Effector memory CD4-positive, alpha-beta T cell (primary cell): Measurements from ENCODE around the gene KIAA1191.

Source experiments
- DNase-seq, 3 donors: peaks; one replicate each; pipeline ENCODE4 v3.0.0-alpha.2; 2020
- H3K27ac ChIP-seq: 2 replicates; pipeline ENCODE4 v1.7.0; 2013; ENCODE audit warnings: mild to moderate bottlenecking, low read length, moderate library complexity; ENCODE audit not compliant: insufficient read depth, poor library complexity, severe bottlenecking
- H3K27me3 ChIP-seq: replicated peaks from 2 replicates; pipeline ENCODE4 v1.7.0; 2013; ENCODE audit warnings: mild to moderate bottlenecking, low read length; ENCODE audit not compliant: insufficient read depth, control insufficient read depth, poor library complexity, severe bottlenecking
- H3K36me3 ChIP-seq: 2 replicates; pipeline ENCODE4 v1.7.0; 2013; ENCODE audit warnings: mild to moderate bottlenecking, low read length, moderate library complexity; ENCODE audit not compliant: control insufficient read depth, insufficient read depth
- H3K4me1 ChIP-seq: 2 replicates; pipeline ENCODE4 v1.7.0; 2013; ENCODE audit warnings: low read length, mild to moderate bottlenecking; ENCODE audit not compliant: control insufficient read depth, insufficient read depth, poor library complexity, severe bottlenecking
- H3K4me3 ChIP-seq: 2 replicates; pipeline ENCODE4 v1.7.0; 2013; ENCODE audit warnings: low read length, low read depth, mild to moderate bottlenecking; ENCODE audit not compliant: insufficient read depth, poor library complexity, severe bottlenecking
- H3K9me3 ChIP-seq: 2 replicates; pipeline ENCODE4 v1.7.0; 2013; ENCODE audit warnings: mild to moderate bottlenecking, low read length, moderate library complexity; ENCODE audit not compliant: control insufficient read depth

Gene KIAA1191

DNA sequence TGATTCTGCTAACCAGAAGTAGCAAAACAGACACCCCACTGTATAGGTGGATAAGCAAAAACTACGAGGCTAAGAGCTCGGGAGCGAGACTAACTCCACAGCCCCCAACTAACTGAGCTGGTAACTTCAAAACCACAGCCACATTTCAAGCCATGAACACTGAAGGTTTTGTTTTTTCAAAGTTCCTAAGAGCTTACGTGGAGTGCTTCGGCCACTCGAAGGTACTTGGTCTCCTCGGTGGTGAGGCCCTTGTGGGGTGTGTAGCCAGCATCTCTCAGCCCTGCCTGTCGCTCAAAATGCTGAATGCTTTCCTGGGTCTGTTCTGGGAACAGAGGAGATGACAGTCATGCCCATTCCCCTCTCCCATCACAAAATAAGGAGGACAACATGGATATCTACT, 11.1 kb downstream of the KIAA1191 start:
- H3K27me3 ChIP-seq = no peaks in the 10 kb centered on the region
- peaks cover 84% of the 10 kb centered on the region for H3K36me3 ChIP-seq
- no peak overlapping the region for H3K27ac ChIP-seq
- DNase-seq = no peak
- H3K4me1 ChIP-seq = no peaks in the 10 kb centered on the region
- H3K4me3 ChIP-seq = no peak overlapping the region
- no peaks in the 10 kb centered on the region for H3K9me3 ChIP-seq

DNA sequence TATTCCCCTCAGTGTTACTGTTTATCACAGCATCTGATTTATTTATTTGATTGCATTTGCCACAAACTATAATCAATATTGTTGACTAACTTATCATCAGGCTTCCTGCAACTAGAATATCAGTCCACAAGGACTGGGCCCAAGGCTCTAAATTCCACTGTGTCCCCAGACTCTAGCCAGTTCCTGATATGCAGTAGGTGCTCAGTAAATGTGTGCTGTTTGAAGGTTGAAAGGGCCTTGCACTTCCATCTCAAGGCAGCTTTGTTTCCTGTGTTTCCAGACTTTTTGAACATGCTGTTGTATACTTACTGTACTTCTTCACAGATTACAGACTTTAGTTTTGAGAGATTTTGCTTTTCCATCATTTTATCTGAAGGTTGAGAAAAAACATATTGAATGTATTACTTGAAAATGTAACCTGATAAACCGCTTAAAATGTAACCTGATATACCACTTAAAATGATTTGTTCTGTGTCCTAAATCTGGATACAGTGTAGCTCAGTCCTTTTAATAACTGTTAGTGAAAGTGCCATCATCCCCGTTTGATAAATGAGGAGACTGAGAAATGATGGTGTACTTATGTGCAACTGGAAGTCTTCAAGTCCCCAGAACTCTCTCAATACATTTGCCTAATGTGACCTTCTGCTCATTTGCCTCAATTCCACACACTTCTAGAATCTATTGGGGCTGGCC, 18.7 kb downstream of the KIAA1191 start:
- H3K4me3 ChIP-seq = no peak overlapping the region

DNA sequence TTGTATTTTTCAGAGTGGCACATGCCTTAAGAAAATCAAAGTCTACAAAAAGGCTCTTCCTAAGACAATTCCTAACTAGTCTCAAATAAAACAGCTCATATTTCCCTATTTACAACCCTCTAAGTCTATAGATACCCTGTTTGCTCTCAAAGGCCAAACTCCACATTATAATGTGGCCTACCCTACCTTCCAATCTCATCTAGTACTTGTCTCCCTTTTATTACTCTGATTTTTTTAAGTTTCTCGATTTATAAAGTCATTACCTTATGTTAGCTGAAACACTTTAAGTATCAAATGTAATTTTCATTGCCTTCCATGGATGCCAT, 19.4 kb downstream of the KIAA1191 start:
- no peaks in the 10 kb centered on the region for H3K9me3 ChIP-seq

More for the DNA sequence above, 18.7 kb downstream of the KIAA1191 start:
- H3K9me3 ChIP-seq = no peaks in the 10 kb centered on the region
- peaks cover 31% of the 10 kb centered on the region for H3K36me3 ChIP-seq
- no peak for DNase-seq
- no peak overlapping the region for H3K27ac ChIP-seq
- no peaks in the 10 kb centered on the region for H3K27me3 ChIP-seq
- H3K4me1 ChIP-seq = no peaks in the 10 kb centered on the region

DNA sequence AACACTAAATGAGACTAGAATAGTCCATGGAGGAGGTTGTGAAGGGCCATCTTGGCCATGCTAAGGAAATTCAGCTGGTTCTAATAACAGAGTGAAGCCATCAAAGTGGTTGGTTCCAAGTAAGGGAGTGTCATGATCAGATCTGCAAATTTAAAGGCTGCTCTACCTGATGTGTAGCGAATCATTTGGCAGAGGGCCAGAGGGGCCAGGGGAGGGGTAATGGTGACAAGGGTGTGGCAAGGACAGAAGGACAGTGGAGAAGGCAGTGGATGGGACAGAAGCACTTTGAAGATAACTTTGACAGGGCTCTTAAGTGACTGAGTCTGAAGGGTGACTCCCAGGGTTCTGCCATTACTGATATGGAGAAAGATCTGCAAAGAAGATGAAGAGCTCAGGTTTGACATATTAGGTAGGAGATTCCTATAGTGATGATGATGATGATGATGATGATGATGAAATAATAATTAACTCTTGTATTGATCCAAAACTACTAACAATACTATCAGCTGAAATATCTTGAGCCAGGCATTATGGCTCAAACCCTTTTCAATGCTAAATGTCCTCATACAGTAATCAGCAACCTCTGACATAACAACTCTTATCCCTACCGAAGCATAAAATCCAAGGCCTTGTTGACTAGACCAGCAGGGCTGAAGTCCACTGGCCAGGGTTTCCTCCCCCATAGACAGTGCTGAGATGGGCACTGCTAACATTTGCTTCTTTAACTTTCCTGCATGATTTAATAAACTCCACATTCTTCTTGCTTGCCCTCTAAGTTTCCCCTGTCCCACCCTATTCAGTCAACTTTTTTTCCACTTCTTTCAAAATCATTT, 20.0 kb downstream of the KIAA1191 start:
- H3K36me3 ChIP-seq = peaks cover 31% of the 10 kb centered on the region
- H3K4me1 ChIP-seq = no peaks in the 10 kb centered on the region
- DNase-seq = no peak
- H3K4me3 ChIP-seq = no peak overlapping the region
- no peaks in the 10 kb centered on the region for H3K27me3 ChIP-seq
- H3K9me3 ChIP-seq = no peaks in the 10 kb centered on the region
- H3K27ac ChIP-seq = no peak overlapping the region

More for the DNA sequence above, 19.4 kb downstream of the KIAA1191 start:
- H3K4me1 ChIP-seq = no peaks in the 10 kb centered on the region
- H3K27me3 ChIP-seq = no peaks in the 10 kb centered on the region
- DNase-seq = no peak
- peaks cover 29% of the 10 kb centered on the region for H3K36me3 ChIP-seq
- H3K27ac ChIP-seq = no peak overlapping the region
- no peak overlapping the region for H3K4me3 ChIP-seq

DNA sequence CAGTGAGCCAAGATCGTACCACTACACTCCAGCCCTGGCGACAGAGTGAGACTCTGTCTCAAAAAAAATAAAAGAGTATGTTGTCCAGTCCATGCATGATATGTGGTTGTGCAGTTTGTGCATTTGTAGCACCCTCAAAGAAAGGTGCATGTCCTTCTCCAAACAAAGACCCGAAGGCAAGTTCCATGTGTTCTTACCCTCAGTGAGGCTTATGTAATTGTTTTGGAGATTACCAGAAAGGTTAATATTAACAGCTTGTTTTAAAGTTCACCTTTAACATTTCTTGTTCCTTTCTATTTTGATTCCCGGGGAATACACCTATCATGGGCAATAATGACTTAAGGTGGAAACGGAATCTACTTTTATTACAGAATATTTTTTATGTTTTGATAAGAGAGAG, 22.3 kb downstream of the KIAA1191 start:
- H3K4me3 ChIP-seq = no peak overlapping the region
- no peaks in the 10 kb centered on the region for H3K27me3 ChIP-seq
- DNase-seq = no peak
- H3K9me3 ChIP-seq = peaks cover 2% of the 10 kb centered on the region
- no peak overlapping the region for H3K27ac ChIP-seq
- no peaks in the 10 kb centered on the region for H3K4me1 ChIP-seq
- peaks cover 15% of the 10 kb centered on the region for H3K36me3 ChIP-seq

DNA sequence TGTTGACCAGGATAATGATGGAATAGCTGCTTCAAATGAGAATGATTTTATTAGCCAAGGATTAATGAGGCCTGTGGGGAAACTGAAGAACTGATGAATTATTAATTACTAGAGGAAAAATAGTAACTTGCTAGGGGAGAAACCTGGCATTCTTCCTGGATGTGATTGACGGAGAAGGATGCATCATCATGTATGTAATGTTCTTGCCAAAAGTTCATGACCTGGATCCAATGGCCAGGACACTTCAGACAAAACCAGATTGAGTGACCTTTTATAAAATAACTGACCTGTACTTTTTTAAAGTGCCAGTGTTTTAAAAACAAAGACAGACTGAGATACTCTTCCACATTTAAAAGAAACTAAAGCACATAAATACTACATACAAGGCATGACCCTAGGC, 23.7 kb downstream of the KIAA1191 start:
- no peaks in the 10 kb centered on the region for H3K4me1 ChIP-seq
- H3K27me3 ChIP-seq = no peaks in the 10 kb centered on the region
- H3K27ac ChIP-seq = no peak overlapping the region
- no peak for DNase-seq
- H3K9me3 ChIP-seq = peaks cover 4% of the 10 kb centered on the region
- peaks cover 15% of the 10 kb centered on the region for H3K36me3 ChIP-seq
- no peak overlapping the region for H3K4me3 ChIP-seq

DNA sequence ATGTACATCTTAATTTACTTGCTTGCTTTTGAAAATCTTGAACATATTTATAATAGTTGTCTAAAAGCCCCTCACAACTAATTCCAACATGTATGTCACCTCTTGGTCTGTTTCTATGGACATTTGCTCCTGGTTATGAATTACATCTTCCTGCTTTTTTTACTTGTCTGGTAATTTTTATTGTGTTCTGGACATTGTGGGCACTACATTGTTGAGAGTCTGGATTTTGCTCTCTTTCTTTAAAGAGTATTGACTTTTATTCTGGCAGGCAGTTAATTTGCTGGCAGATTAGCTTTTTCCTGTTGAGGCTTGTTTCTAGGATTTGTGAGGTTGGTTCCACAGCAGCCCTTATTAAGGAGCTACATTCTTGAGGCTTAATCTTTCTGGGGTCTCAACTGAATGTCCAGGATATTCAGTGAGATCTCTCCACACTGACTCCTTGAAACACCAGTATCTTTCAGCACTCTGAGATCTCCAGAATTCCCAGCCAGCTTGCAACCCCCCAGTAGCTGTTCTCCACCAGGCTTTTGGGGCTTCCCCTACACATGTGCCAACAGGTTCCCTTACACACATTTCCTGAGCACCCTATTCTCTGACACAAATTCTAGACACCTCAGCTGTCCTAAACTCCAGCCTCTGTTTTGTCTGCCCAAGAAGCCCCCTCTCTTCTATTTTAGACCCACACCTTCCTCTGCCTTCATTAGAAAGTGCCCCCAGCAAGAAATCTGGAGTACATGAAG, 27.4 kb downstream of the KIAA1191 start:
- Histone ChIP-seq H3K27me3 (no peaks in the 10 kb centered on the region), H3K4me3 (no peak overlapping the region), H3K36me3 (peaks cover 15% of the 10 kb centered on the region), H3K4me1 (no peaks in the 10 kb centered on the region), H3K27ac (no peak overlapping the region), H3K9me3 (peaks cover 4% of the 10 kb centered on the region)
- DNase-seq = no peak

DNA sequence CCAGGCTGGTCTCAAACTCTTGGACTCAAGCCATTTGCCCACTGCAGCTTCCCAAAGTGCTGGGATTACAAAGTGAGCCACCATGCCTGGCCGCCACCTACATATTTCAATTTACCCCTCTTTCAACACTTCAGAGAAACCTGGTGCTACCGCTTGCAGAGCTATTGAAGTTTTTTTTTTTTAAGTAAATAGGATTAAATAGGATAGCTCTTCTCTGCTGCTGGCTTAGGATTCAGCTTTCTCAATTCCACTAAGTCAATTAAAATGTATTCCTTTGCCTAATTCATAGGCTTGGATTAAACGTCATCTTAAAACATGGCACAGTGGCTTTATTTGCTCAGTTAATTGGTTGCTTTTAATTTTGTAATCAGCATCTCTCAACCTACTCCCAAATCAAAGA, 41.0 kb downstream of the KIAA1191 start:
- no peak for DNase-seq
- Histone ChIP-seq H3K4me1 (no peaks in the 10 kb centered on the region), H3K4me3 (no peak overlapping the region), H3K27me3 (no peaks in the 10 kb centered on the region), H3K27ac (no peak overlapping the region), H3K9me3 (no peaks in the 10 kb centered on the region), H3K36me3 (peaks cover 16% of the 10 kb centered on the region)

DNA sequence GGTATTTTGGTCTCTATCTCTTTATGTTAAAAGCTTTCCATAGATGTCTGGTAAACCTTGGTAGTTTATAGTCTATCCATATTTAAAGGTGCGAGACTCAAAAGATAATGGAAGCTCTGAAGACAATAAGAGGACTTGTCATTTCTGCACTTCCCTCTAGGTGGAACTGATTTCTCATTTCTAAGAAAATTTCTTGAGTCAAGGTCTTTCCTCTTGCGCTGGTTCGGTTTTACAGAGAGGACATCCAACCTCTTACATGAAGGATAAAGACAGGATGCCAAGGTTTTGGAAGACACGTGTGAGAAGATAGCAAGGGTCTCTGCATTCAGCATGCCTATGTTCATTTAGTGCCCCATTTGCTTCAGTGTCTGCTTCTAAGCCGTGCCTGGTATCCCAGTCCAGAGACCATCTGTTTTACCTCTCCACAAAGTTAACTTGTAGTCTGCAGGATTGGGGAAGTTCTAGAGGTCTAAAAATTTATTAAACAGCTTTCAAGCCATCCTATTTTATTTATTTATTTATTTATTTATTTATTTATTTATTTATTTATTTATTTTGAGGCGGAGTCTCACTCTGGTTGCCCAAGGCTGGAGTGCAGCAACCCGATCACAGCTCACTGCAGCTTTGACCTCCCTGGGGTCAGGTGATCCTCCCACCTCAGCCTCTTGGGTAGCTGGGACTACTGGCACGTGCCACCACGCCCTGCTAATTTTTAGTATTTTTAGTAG, 41.6 kb downstream of the KIAA1191 start:
- Histone ChIP-seq H3K4me1 (no peaks in the 10 kb centered on the region), H3K27me3 (no peaks in the 10 kb centered on the region), H3K9me3 (no peaks in the 10 kb centered on the region), H3K36me3 (peaks cover 21% of the 10 kb centered on the region), H3K27ac (no peak overlapping the region), H3K4me3 (no peak overlapping the region)
- DNase-seq = no peak
